GM18858 (cell line): ENCODE results near the gene FOXC1.

ENCODE experiments used
- ATAC-seq: cut with Tn5 transposase; IDR thresholded peaks from one replicate; pipeline ENCODE4 v1.9.1; 2021; ENCODE audit not compliant: unreplicated experiment

Gene FOXC1

GRCh38 chr6:1611572-1612298, 2.0 kb downstream of the FOXC1 start:
- ATAC-seq: no peak

GRCh38 chr6:1612299-1612973, 2.7 kb downstream of the FOXC1 start:
- ATAC-seq: no peak

GRCh38 chr6:1612974-1613306, 3.2 kb downstream of the FOXC1 start:
- no peak for ATAC-seq

GRCh38 chr6:1613346-1613687, 3.6 kb downstream of the FOXC1 start:
- no peak for ATAC-seq

GRCh38 chr6:1613688-1614447, 4.2 kb downstream of the FOXC1 start:
- no peak for ATAC-seq

GRCh38 chr6:1614448-1615150, 4.9 kb downstream of the FOXC1 start:
- no peak for ATAC-seq

GRCh38 chr6:1615151-1615852, 5.6 kb downstream of the FOXC1 start:
- ATAC-seq: no peak

GRCh38 chr6:1615853-1616420, 6.2 kb downstream of the FOXC1 start:
- no peak for ATAC-seq

- ATAC-seq: no peak
These were observed 7.2 kb downstream of the FOXC1 start for GRCh38 chr6:1616701-1617463.

GRCh38 chr6:1617466-1618310, 8.0 kb downstream of the FOXC1 start:
- no peak for ATAC-seq

- no peak for ATAC-seq
These were observed 8.8 kb downstream of the FOXC1 start for GRCh38 chr6:1618311-1619097.

GRCh38 chr6:1619098-1619672, 9.5 kb downstream of the FOXC1 start:
- ATAC-seq: no peak

GRCh38 chr6:1619673-1620503, 10.2 kb downstream of the FOXC1 start:
- no peak for ATAC-seq

- no peak for ATAC-seq
These were observed 10.9 kb downstream of the FOXC1 start for GRCh38 chr6:1620504-1621069.

GRCh38 chr6:1621070-1621701, 11.5 kb downstream of the FOXC1 start:
- no peak for ATAC-seq

GRCh38 chr6:1622220-1622850, 12.6 kb downstream of the FOXC1 start:
- no peak for ATAC-seq
